Lower lobe of right lung (tissue), 2 donors: Measurements from ENCODE around the gene SRP68. TPM values are rescaled to one million over a fixed set of nuclear protein-coding genes. Genes with fewer than 3 reads are reported as not detected.

Source experiments
- ATAC-seq, 2 donors: fragments of 200-7000 bp; cut with Tn5 transposase; one replicate each; pipeline ENCODE4 v1.9.1; 2020 to 2022; ENCODE audit warnings: mild to moderate bottlenecking in 2 of 2, moderate library complexity in 2 of 2
- DNase-seq: peaks from one replicate; pipeline ENCODE4 v3.0.0-alpha.2; 2020
- H3K27ac ChIP-seq: fragments of 200-600 bp; one replicate; pipeline ENCODE4 v1.8.0; 2022
- H3K27me3 ChIP-seq: fragments of 200-600 bp; one replicate; pipeline ENCODE4 v1.8.0; 2022; ENCODE audit warnings: low read depth
- H3K36me3 ChIP-seq: fragments of 200-600 bp; one replicate; pipeline ENCODE4 v1.8.0; 2022; ENCODE audit warnings: mild to moderate bottlenecking
- H3K4me1 ChIP-seq: fragments of 200-600 bp; one replicate; pipeline ENCODE4 v1.8.0; 2022
- H3K4me3 ChIP-seq: fragments of 200-600 bp; one replicate; pipeline ENCODE4 v1.8.0; 2022; ENCODE audit warnings: mild to moderate bottlenecking
- H3K9me3 ChIP-seq: fragments of 200-600 bp; one replicate; pipeline ENCODE4 v1.8.0; 2022
- intact Hi-C: fragments of 100-400 bp; cut with DNase I; formaldehyde crosslinking; loops from one replicate; pipeline ENCODE4 v1.11.0; 2022
- total RNA-seq: library from RNA; stranded (reverse); fragmentation: NEBNext Ultra II Directional; extraction: Animal tissue kit (Norgen Biotek cat#: 25700); gene quantifications from one replicate; pipeline ENCODE4 v1.2.1, GENCODE V29; 2021
- TF ChIP-seq, protein P1 (sequence below): fragments of 200-600 bp; IDR thresholded peaks from one replicate; pipeline ENCODE4 v1.8.0; 2022; ENCODE audit warnings: antibody characterized with exemption, mild to moderate bottlenecking
- donor health status: DM: no; HTN: yes; CAD: no; lungs with severe emphysema.

The SRP68 gene
- total RNA-seq, 1 donor from 2014 or later = 65.0 TPM

DNA sequence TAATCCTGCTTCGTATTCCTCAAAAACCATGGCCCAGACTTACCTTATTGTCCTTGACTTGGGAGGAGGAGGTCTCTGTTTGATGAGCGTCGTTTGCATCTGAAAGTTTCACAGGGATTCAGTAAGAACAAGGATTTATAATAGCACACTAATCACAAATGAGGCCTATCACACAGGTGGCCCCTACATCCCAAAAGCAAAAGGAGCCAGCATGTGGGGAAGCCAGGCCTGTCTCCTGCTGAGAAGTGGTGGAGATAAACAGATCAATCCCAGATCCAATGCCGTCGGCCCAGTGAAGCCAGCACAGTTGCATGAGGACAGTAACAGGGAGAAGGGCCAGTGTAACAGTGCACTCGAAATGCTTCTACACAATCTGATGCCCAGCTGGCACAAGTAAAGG, 31.9 kb downstream of the SRP68 start:
- TF ChIP-seq, protein P1, sequence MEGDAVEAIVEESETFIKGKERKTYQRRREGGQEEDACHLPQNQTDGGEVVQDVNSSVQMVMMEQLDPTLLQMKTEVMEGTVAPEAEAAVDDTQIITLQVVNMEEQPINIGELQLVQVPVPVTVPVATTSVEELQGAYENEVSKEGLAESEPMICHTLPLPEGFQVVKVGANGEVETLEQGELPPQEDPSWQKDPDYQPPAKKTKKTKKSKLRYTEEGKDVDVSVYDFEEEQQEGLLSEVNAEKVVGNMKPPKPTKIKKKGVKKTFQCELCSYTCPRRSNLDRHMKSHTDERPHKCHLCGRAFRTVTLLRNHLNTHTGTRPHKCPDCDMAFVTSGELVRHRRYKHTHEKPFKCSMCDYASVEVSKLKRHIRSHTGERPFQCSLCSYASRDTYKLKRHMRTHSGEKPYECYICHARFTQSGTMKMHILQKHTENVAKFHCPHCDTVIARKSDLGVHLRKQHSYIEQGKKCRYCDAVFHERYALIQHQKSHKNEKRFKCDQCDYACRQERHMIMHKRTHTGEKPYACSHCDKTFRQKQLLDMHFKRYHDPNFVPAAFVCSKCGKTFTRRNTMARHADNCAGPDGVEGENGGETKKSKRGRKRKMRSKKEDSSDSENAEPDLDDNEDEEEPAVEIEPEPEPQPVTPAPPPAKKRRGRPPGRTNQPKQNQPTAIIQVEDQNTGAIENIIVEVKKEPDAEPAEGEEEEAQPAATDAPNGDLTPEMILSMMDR = no peak
- Histone ChIP-seq H3K9me3 (no peaks in the 10 kb centered on the region), H3K27me3 (no peaks in the 10 kb centered on the region), H3K4me1 (no peaks in the 10 kb centered on the region), H3K4me3 (no peak overlapping the region), H3K27ac (no peak overlapping the region), H3K36me3 (peaks cover 75% of the 10 kb centered on the region)
- no peak for DNase-seq
- ATAC-seq = no peak
- intact Hi-C loops = no loop called here

DNA sequence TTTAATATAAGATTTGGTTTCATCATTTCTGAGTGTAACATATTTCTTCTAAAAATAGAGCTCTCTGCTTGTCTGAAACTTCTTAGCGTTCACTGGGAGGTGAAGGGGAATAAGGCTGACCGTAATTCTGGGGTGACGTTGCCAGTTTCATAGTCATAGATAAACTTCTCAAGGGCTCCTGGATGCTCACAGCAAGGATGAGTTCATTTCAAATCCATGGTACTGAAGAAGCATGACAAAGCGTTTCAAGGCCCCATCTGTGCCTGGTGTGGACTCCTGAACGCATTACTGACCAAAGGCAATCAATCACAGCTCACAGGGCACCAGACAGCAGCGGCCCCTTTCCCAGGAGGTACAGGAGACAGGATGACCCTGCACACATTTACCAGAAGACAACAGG, 33.2 kb downstream of the SRP68 start:
- Histone ChIP-seq H3K9me3 (no peaks in the 10 kb centered on the region), H3K4me1 (no peaks in the 10 kb centered on the region), H3K27me3 (no peaks in the 10 kb centered on the region), H3K27ac (no peak overlapping the region), H3K4me3 (no peak overlapping the region), H3K36me3 (peaks cover 63% of the 10 kb centered on the region)
- ATAC-seq (no peak), DNase-seq (no peak)
- TF ChIP-seq, protein P1 = no peak
- intact Hi-C loops = no loop called here

DNA sequence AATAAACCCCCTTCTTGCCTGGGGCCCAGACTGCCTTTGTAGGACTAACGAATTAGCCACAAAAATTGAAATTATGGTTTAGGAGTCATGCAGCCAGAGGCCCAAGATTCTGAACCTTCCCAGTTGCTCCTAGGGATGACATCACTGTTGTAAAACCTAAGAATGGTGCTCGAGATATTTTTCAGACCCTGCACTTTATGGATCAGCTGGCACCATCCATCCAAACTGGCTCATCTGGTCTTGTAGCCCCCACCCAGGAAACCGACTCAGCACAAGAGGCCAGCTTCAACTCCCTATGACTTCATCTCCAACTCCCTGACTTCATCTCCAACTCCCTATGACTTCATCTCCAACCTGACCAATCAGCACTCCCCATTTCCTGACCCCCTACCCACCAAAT, 34.3 kb downstream of the SRP68 start:
- no peaks in the 10 kb centered on the region for H3K9me3 ChIP-seq
- H3K27me3 ChIP-seq = no peaks in the 10 kb centered on the region
- TF ChIP-seq, protein P1 = no peak
- DNase-seq (no peak), ATAC-seq (no peak)
- intact Hi-C loops = no loop called here
- H3K27ac ChIP-seq = no peak overlapping the region
- H3K36me3 ChIP-seq = peaks cover 52% of the 10 kb centered on the region
- H3K4me1 ChIP-seq = no peaks in the 10 kb centered on the region
- no peak overlapping the region for H3K4me3 ChIP-seq

DNA sequence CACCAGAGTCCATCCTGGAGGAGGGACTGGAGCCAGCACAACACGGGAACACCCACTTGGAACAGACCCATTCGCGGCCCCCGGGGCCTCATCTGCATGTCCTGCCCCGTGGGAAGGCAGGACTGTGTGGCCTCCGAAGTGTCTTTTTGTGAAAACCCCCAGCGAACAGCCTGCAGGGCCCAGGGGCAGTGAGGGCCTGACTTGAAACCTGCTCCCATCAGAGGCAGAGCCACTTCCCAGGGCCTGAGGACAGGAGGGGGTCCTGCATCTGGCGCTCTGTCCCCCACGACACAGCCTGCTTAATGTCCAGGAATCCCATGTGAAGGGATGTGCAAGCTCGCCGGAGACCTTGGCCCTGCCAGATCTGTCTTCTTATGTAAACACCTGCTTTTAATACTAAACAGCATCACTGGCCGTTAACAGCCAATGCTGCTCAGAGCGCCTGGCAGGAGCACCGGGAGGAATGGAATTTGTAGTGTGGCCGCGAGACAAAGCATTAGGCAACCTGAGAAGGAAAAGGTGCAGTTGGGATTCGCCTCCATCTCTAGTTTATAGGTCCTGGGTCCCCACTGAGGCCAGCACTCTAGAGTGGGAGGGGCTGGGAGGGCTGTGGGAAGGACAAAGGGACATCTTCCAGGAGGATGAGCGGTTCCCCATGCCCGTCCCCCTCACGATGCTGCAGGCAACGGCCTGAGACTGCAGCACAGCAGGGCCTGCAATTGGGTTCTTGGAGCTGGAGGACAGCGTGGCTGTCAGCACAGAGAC, 35.6 kb downstream of the SRP68 start:
- no peaks in the 10 kb centered on the region for H3K9me3 ChIP-seq
- H3K4me3 ChIP-seq = no peak overlapping the region
- no peak overlapping the region for H3K27ac ChIP-seq
- TF ChIP-seq, protein P1 = no peak
- H3K27me3 ChIP-seq = no peaks in the 10 kb centered on the region
- intact Hi-C loops = no loop called here
- H3K4me1 ChIP-seq = no peaks in the 10 kb centered on the region
- H3K36me3 ChIP-seq = peaks cover 38% of the 10 kb centered on the region
- ATAC-seq = no peak
- no peak for DNase-seq

DNA sequence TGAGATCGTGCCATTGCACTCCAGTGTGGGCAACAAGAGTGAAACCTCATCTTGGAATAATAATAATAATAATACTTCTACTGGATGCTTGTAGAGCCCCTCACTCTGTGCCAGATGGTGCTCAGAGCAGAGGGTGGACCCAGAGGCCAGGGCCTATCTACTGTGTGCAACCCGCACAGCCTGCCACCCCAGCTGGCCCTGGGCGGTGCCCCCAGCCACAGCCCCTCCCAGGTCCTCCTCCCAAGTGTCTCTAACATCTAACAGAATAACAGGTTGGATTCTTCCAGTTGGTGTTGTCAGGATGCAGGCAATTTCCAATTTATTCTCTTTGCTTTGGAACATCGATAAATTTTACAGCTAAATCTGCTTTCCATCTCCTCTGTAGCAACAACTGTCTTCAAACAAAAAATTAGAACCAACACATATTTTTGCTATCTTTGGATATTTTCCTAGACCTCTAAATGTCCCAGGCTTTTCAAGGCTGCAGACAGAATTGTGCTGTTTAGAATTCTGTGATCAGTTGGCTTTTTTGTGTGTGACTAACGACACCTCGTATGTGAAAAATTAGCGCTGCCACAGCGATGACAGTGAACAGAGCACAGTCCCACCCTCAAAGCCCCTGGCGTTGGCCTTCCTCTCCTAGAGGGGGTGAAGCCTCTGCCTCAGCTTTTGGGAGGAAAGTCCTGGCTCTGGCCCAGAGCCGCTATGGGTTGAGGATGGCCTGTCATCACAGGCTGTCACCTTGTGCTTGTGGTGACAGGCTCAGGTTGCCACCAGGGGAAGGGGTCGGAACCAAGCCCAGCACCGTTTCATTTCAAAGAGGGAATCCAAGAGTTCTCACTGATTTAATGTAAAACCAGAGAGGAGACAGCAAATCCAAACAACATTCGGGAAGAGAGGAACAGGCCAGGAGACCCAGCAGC, 37.6 kb downstream of the SRP68 start:
- no peaks in the 10 kb centered on the region for H3K27me3 ChIP-seq
- peaks cover 18% of the 10 kb centered on the region for H3K36me3 ChIP-seq
- TF ChIP-seq, protein P1 = no peak
- no peak for DNase-seq
- H3K27ac ChIP-seq = no peak overlapping the region
- no peak for ATAC-seq
- H3K4me1 ChIP-seq = peaks cover 4% of the 10 kb centered on the region
- no peak overlapping the region for H3K4me3 ChIP-seq
- intact Hi-C loops = no loop called here
- H3K9me3 ChIP-seq = no peaks in the 10 kb centered on the region
